IPS-20b (cell line): ENCODE results near the gene SULT1A1.
"Not testable (repeated sequence)": the region's sequence is repeated elsewhere in the genome, so short reads cannot be mapped to it uniquely, and the experiment has no call there.

ENCODE experiments used
- H3K27ac ChIP-seq: one replicate; pipeline ENCODE4 v1.5.1; 2013; ENCODE audit warnings: low read length
- H3K27me3 ChIP-seq: 2 replicates; pipeline ENCODE4 v1.6.1; 2013; ENCODE audit warnings: mild to moderate bottlenecking, low read length, inconsistent platforms; ENCODE audit not compliant: insufficient read depth
- H3K36me3 ChIP-seq: 2 replicates; pipeline ENCODE4 v1.6.1; 2013; ENCODE audit warnings: low read depth, mild to moderate bottlenecking, inconsistent platforms, low read length, moderate library complexity; ENCODE audit not compliant: insufficient read depth
- H3K4me1 ChIP-seq: 2 replicates; pipeline ENCODE4 v1.6.1; 2013; ENCODE audit warnings: mild to moderate bottlenecking, control low read depth, inconsistent platforms, low read length, moderate library complexity; ENCODE audit not compliant: insufficient read depth
- H3K4me3 ChIP-seq: 2 replicates; pipeline ENCODE4 v1.5.1; 2013; ENCODE audit warnings: mild to moderate bottlenecking, low read length, inconsistent platforms
- H3K9ac ChIP-seq: 2 replicates; pipeline ENCODE4 v1.6.1; 2013; ENCODE audit warnings: low read depth, mild to moderate bottlenecking, inconsistent platforms, low read length, moderate library complexity
- H3K9me3 ChIP-seq: 2 replicates; pipeline ENCODE4 v1.6.1; 2013; ENCODE audit warnings: mild to moderate bottlenecking, low read depth, low read length, inconsistent platforms; ENCODE audit not compliant: insufficient read depth

The SULT1A1 gene

DNA sequence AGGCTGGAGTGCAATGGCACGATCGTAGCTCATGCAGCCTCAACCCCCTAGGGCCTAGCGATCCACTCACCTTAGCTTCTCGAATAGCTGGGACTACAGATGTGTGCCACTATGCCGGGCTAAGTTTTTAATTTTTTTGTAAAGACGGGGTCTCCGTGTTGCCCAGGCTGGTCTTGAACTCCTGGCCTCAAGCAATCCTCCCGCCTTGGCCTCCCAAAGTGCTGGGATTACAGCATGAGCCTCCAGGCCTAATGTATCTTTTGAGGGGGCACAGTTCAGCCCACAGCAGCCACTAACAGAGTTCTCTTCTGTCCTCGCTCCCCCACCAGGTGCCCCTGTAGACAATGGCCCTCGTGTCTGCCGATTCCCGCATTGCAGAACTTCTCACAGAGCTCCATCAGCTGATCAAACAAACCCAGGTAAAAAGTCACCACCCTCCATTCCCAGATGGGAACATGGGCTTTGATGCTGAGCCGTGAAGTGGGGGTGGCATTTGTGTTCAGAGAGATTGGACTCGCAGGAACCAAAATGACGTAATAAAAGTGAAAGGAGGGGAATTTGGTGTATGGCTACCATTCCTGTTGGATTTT lies 29.0 kb downstream of the SULT1A1 start:
- no peaks in the 10 kb centered on the region for H3K4me1 ChIP-seq
- no peak overlapping the region for H3K4me3 ChIP-seq
- no peaks in the 10 kb centered on the region for H3K9me3 ChIP-seq
- H3K9ac ChIP-seq: no peak overlapping the region
- H3K27me3 ChIP-seq: no peaks in the 10 kb centered on the region
- H3K27ac ChIP-seq: no peak overlapping the region
- peaks cover 11% of the 10 kb centered on the region; the same call in 1 of the 2 replicates for H3K36me3 ChIP-seq

DNA sequence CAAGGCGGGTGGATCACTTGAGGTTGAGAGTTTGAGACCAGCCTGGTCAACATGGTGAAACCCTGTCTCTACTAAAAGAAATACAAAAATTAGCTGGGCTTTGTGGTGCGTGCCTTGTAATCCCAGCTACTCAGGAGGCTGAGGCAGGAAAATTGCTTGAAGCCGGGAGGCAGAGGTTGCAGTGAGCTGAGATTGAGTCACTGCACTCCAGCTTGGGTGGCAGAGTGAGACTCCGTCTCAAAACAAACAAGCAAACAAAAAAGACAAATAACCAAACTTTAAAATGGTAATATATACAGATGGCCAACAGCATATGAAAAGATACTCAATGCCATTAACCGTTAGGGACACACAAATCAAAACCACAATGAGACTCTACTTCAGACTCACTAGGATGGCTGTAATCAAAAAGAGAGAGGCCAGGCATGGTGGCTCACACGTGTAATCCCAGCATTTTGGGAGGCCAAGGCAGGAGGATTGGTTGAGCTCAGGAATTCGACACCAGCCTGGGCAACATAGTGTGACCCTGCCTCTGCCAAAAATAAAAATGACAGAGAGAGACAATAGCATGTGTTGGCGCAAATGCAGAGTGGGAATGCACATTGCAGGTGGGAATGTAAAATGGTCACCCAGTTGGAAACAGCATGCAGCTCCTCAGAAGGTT lies 34.3 kb downstream of the SULT1A1 start:
- Histone ChIP-seq H3K4me3 (no peak overlapping the region), H3K4me1 (peaks cover 12% of the 10 kb centered on the region; the same call in 1 of the 2 replicates), H3K36me3 (no peaks in the 10 kb centered on the region), H3K27ac (no peak overlapping the region), H3K9ac (no peak overlapping the region), H3K27me3 (no peaks in the 10 kb centered on the region), H3K9me3 (no peaks in the 10 kb centered on the region)

DNA sequence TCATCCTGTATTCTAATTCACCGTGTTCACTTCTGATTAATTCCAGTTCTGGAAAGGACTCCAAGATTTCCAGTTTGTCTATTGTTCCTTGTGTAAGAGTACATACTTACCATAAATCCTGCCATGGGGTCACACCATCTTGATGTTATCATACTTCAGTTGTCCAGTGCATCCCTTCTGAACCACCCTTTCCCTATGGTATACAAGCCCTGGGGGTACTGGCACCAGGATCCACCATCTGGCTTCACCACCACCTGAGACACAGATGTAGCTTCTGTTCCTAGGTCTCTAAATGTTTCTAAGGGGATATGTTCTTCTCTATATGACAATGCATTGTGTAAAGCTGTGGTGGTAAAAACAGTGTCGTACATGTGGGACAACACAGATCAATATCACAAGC lies 34.9 kb downstream of the SULT1A1 start:
- Histone ChIP-seq H3K4me1 (peaks cover 12% of the 10 kb centered on the region; the same call in 1 of the 2 replicates), H3K9me3 (no peaks in the 10 kb centered on the region), H3K4me3 (no peak overlapping the region), H3K36me3 (no peaks in the 10 kb centered on the region), H3K9ac (peak overlapping the region; percentile 34; the same call in 1 of the 2 replicates), H3K27me3 (no peaks in the 10 kb centered on the region), H3K27ac (no peak overlapping the region)

DNA sequence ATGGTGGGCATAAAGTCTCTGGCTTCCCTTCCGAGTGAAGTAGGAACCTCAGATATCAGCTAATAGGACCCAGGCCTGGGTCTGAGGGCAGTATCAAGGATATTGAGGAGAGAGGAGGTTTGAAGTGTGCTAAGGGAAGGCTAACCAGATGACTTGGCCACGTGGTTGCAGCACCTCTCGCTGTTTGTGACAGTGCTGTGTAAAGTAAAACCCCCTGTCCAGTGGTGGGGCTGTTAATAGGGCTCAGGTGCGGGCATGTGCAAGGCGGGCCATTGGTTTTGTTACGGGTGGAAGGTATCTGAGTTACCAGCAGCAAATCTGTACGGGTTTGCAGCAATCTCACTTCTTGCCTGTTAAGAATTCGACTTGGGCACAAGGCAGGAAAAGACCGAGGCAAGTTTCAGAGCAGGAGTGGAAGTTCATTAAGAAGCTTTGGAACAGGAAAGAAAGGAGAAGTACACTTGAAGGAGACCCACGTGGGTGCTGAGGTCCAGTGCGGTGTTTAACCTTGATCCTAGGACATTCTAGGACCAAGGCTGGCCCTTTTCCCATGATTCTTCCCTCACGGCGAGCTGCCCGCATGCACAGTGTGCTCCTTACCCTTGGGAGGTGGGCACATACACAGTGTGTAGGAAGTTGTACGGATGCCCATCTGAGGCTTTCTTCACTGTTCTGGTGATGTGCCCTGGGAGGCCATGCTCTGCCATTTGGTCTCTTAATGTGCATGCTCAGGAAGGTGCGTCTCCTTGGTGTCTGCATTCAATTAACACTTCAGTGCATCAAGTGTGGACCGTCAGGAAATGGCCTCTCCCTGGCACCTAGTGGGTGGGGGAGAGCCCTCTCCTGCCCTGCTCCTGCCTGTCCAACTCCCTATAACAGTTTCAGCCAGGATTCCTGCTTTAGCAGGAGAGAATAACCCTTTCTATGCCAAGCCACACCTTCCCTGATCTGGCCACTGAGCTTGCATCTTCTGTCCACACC lies 35.8 kb downstream of the SULT1A1 start:
- Histone ChIP-seq H3K4me3 (no peak overlapping the region), H3K9ac (no peak overlapping the region; the same call in 1 of the 2 replicates), H3K4me1 (peaks cover 12% of the 10 kb centered on the region; the same call in 1 of the 2 replicates), H3K9me3 (no peaks in the 10 kb centered on the region), H3K27ac (no peak overlapping the region), H3K27me3 (no peaks in the 10 kb centered on the region), H3K36me3 (no peaks in the 10 kb centered on the region)

DNA sequence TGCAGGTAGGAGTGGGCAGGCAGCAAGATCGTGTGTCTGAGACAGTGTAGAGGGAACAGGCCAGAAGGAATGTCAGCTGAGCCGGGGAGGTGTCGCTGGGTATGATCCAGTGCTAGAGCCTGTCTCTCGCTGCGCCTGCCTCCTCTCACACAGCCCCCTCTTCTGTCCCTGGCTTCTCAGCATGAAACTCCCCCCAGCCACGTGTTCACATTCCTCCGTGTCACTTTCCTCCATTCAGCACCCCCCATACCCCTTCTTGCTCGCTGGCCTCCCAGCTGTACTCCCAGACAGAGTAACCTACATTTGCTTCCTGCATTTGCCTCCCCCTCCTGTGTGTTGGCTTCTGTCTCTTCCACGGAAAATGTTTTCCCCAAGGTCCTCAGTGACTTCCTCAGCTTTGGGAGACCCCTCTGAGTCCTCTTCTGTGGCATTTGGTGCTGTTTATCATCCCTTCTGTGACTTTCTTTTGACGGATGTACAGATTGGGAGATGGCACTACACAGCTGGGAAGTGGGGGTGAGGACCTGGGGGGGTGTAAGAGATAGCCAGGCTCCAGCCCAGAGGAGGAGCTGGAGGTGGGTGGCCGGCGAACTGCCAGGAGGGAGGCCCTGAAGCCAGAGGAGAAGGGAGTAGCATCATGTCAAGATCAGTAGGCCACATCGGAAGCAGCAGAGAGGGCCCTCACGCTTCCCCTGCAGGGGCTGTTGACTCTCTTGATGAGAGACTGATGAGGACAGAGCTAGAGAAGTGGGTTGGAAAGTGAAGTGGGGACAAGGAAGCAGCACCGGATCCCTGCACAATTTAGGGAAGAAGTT lies 36.9 kb downstream of the SULT1A1 start:
- Histone ChIP-seq H3K9me3 (no peaks in the 10 kb centered on the region), H3K9ac (no peak overlapping the region), H3K27ac (no peak overlapping the region), H3K27me3 (no peaks in the 10 kb centered on the region), H3K36me3 (no peaks in the 10 kb centered on the region), H3K4me1 (peaks cover 12% of the 10 kb centered on the region; the same call in 1 of the 2 replicates), H3K4me3 (no peak overlapping the region)

DNA sequence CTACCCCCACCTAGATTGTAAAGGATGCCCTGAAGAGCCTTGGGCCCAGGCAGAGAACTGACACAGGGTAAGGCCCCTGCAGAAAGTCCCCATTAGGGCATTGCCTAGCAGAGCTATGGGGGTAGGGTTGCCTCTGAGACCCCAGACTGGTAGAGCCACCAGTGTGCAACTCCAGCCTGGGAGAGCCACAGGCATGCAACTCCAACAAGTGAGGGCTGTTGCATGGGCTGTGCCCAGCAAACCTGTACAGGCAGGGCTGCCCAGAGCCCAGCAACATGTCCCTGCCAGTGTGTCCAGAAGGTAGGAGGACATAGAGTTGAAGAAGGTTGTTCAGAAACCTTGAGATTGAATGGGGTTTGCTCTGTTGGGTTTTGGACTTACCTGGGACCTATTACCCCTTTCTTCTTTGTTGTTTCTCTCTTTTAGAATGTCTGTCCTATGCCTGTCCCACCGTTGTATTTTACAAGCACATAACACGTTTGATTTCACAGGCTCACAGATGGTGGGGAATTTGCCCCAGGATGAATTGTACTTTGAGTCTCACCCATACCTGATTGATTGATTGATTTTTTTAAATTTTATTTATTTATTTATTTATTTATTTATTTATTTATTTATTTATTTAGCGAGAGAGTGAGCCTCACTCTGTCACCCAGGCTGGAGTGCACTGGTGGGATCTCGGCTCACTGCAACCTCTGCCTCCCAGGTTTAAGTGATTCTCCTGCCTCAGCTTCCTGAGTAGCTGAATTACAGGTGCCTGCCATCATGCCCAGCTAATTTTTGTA lies 39.7 kb downstream of the SULT1A1 start:
- H3K27me3 ChIP-seq: no peaks in the 10 kb centered on the region

DNA sequence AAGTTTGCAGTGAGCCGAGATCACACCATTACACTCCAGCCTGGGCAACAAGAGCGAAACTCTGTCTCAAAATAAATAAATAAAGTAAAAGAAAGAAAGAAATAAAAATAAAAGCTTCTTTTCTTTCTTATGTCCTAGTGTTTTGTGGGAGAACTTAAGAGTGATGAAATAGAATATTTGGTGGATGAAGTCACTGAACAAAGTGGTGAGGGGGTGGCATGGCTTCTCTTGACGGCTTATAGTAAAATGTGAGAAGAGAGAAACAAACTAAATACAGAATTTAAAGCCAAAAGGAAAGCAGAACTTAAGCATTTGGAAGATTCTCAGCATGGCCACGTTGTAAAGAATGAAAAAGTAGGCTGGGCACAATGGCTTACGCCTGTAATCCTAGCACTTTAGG lies 40.8 kb downstream of the SULT1A1 start:
- Histone ChIP-seq H3K4me1 (peaks cover 5% of the 10 kb centered on the region; the same call in 1 of the 2 replicates), H3K9ac (no peak overlapping the region), H3K9me3 (peaks cover 7% of the 10 kb centered on the region), H3K4me3 (no peak overlapping the region), H3K27ac (no peak overlapping the region), H3K36me3 (no peaks in the 10 kb centered on the region), H3K27me3 (no peaks in the 10 kb centered on the region)

More for the DNA sequence above, 39.7 kb downstream of the SULT1A1 start:
- Histone ChIP-seq H3K27ac (no peak overlapping the region), H3K36me3 (no peaks in the 10 kb centered on the region), H3K9me3 (peaks cover 7% of the 10 kb centered on the region), H3K9ac (no peak overlapping the region), H3K4me3 (no peak overlapping the region), H3K4me1 (peaks cover 12% of the 10 kb centered on the region; the same call in 1 of the 2 replicates)

DNA sequence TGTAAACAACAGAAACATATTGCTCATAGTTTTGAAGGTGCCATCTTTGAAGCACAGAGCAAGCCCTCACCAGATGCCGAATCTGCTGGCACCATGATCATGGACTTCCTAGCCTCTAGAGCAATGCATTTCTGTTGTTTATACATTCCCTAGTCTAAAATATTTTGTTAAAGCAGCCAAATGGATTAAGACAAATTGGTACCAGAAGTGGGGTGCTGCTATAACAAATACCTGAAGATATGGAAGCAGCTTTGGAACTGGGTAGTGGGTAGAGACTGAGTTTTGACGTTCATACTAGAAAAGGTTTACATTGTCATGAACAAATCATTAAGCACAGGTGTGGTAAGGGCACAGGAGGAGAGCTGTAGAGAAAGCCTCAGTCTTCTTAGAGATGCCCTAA lies 42.6 kb downstream of the SULT1A1 start:
- H3K4me1 ChIP-seq: no peaks in the 10 kb centered on the region
- H3K36me3 ChIP-seq: no peaks in the 10 kb centered on the region
- H3K27me3 ChIP-seq: no peaks in the 10 kb centered on the region
- H3K9me3 ChIP-seq: peaks cover 7% of the 10 kb centered on the region
- no peak overlapping the region for H3K27ac ChIP-seq
- H3K9ac ChIP-seq: no peak overlapping the region
- no peak overlapping the region for H3K4me3 ChIP-seq

DNA sequence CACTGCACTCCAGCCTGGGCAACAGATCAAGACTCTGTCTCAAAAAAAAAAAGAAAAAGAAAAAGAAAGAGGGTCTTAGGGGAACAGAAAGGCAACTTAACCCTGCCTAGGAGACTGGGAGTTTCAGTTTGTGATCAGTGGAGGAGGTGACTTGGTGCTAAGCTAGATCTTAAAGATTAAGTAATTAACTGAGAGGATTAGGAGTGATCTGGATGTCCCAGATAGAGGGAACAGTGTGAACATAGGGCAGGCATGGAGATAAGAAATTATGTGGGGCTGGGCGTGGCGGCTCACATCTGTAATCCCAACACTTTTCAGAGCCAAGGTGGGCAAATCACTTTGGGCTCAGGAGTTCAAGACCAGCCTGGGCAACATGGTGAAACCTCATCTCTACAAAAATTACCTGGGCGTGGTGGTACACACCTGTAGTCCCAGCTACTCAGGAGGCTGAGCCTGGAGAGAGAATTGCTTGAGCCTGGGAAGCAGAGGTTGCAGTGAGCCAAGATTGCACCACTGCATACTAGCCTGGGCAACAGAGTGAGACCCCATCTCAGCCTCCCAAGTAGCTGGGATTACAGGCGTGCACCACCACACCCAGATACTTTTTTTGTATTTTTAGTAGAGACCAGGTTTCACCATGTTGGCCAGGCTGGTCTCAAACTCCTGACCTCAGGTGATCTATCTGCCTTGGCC lies 43.5 kb downstream of the SULT1A1 start:
- H3K27ac ChIP-seq, H3K36me3 ChIP-seq, H3K4me1 ChIP-seq, H3K9me3 ChIP-seq, H3K4me3 ChIP-seq, H3K9ac ChIP-seq, H3K27me3 ChIP-seq: not testable (repeated sequence)

DNA sequence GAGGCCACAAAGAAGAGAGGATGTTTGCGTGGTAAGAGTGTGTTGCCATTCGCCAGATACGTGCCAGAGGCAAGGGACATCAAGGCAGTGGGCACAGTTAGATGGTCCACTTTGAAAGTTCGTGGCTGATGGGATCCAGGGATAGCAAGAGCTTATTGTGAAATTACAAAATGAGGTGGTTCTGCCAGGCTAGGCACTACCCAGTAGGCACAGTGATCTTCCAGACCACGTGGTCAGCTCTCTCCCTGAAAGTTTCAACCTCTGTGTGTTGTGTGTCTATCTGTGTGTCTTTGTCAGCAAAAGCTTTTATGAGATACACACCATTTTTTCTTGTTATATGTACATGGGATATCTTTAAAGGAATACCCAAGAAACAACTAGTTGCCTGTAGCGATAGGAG lies 46.6 kb downstream of the SULT1A1 start:
- Histone ChIP-seq H3K36me3 (peaks cover 6% of the 10 kb centered on the region; the same call in 1 of the 2 replicates), H3K27me3 (no peaks in the 10 kb centered on the region), H3K9me3 (peaks cover 7% of the 10 kb centered on the region), H3K4me3 (no peak overlapping the region), H3K4me1 (no peaks in the 10 kb centered on the region), H3K9ac (no peak overlapping the region), H3K27ac (no peak overlapping the region)
